Ishikawa (cell line): Measurements from ENCODE around the gene MXD3.

Source experiments
- CEBPB ChIP-seq: IDR thresholded peaks from 2 replicates; pipeline ENCODE4 v1.6.1; 2012
- EP300 ChIP-seq: IDR thresholded peaks from 2 replicates; pipeline ENCODE4 v1.6.1; 2012; ENCODE audit warnings: borderline replicate concordance
- TF ChIP-seq, protein P1 (sequence below): IDR thresholded peaks from 2 replicates; pipeline ENCODE4 v1.6.1; 2012

GRCh38 chr5:177294632-177295031, 17.1 kb downstream of the MXD3 start:
- TF ChIP-seq, protein P1, sequence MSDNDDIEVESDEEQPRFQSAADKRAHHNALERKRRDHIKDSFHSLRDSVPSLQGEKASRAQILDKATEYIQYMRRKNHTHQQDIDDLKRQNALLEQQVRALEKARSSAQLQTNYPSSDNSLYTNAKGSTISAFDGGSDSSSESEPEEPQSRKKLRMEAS: no peak
- TF ChIP-seq EP300 (no peak), CEBPB (no peak)
